NB4 (cell line): ENCODE results near the gene ASRGL1.
"Not testable (repeated sequence)": the region's sequence is repeated elsewhere in the genome, so short reads cannot be mapped to it uniquely, and the experiment has no call there.

Source experiments
- DNase-seq: peaks from one replicate; pipeline ENCODE4 v3.0.0; 2010; ENCODE audit warnings: low read depth
- H3K4me3 ChIP-seq: one replicate; pipeline ENCODE4 v1.5.1; 2011; ENCODE audit warnings: mild to moderate bottlenecking, low read depth, low read length, moderate library complexity
- MYC ChIP-seq: IDR thresholded peaks from 2 replicates; pipeline ENCODE4 v1.6.1; 2011; ENCODE audit warnings: low read depth, low read length
- POLR2A ChIP-seq: IDR thresholded peaks from 2 replicates; pipeline ENCODE4 v1.6.1; 2011; ENCODE audit warnings: mild to moderate bottlenecking; ENCODE audit not compliant: insufficient read length; ENCODE audit errors: extremely low read depth
- TF ChIP-seq, protein P1 (sequence below): IDR thresholded peaks from 2 replicates; pipeline ENCODE4 v1.6.1; 2011; ENCODE audit warnings: low read depth, low read length
- TF ChIP-seq, protein P2 (sequence below): IDR thresholded peaks from one replicate; pipeline ENCODE4 v1.5.1; 2012; ENCODE audit warnings: low read depth, low read length

Gene ASRGL1

DNA sequence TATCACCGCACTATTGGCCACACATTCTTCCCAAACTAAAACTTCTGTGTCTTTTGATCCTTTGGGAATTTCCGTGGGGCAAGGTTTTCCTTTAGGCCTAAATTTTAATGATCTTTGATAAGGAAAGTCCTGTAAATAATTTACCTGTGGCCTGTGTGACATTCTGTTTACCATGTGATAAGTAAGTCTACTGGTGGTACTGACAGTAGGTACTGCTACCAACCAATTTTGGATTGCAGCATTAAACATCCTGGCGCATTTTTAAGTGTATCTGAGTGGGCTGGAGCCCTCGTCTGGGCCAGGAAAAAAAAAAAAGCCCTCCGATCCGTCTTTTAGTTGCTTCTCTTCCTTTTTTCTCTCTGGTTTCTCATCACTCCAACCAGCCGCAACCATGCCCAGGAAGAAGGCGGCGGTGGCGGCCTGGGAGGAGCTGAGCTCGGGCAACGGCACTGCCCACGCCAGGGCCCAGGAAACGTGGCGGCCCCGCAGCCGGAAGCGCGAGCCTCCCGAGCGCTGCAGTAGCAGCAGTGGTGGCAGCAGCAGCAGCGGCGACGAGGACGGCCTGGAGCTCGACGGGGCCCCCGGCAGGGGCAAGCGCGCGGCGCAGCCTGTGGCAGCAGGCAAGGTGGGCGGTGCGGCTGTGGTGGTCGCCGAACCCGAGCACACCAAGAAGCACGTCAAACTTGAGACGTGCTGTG is 33.6 kb downstream of the ASRGL1 start:
- no peak for DNase-seq
- no peak overlapping the region for H3K4me3 ChIP-seq

GRCh38 chr11:62372871-62373270 is 35.6 kb downstream of the ASRGL1 start:
- no peak for DNase-seq
- no peak overlapping the region for H3K4me3 ChIP-seq

More for the DNA sequence above, 33.6 kb downstream of the ASRGL1 start:
- TF ChIP-seq POLR2A (no peak), MYC (no peak)
- TF ChIP-seq, protein P1, sequence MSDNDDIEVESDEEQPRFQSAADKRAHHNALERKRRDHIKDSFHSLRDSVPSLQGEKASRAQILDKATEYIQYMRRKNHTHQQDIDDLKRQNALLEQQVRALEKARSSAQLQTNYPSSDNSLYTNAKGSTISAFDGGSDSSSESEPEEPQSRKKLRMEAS = no peak
- TF ChIP-seq, protein P2, sequence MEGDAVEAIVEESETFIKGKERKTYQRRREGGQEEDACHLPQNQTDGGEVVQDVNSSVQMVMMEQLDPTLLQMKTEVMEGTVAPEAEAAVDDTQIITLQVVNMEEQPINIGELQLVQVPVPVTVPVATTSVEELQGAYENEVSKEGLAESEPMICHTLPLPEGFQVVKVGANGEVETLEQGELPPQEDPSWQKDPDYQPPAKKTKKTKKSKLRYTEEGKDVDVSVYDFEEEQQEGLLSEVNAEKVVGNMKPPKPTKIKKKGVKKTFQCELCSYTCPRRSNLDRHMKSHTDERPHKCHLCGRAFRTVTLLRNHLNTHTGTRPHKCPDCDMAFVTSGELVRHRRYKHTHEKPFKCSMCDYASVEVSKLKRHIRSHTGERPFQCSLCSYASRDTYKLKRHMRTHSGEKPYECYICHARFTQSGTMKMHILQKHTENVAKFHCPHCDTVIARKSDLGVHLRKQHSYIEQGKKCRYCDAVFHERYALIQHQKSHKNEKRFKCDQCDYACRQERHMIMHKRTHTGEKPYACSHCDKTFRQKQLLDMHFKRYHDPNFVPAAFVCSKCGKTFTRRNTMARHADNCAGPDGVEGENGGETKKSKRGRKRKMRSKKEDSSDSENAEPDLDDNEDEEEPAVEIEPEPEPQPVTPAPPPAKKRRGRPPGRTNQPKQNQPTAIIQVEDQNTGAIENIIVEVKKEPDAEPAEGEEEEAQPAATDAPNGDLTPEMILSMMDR = no peak

DNA sequence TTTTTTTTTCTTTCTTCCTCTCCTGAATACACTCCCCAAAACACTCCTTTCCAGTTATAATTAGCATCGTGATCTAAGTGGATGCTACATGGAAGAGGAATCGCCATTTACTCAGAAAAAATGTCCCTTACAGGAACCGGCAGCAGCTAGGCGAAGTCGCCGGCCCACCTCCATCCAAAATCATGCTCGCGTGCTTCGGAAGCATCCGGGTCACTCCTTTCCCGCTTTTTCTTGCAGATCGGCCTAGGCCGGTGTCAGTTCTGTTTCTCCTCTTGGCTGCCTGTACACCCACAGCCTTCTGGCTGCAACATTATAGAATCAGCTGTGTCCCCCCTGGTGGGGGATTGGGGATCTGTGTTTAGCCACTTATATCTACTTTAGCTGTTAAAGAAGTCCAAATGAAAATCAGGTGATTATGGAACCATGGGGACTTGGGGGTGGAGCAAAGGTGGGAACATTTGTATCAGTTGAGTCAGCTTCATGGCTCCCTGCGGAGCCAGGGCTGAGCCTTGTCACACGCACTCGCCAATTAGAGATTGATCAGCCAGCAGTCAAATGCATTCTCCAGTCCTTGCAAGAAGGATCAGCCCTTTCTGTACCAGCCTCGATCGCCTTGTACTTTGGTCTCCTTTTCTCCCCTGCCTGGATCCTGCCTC is 36.3 kb downstream of the ASRGL1 start:
- TF ChIP-seq POLR2A (no peak), MYC (no peak)
- TF ChIP-seq, protein P1 = no peak
- TF ChIP-seq, protein P2 = no peak
- no peak overlapping the region for H3K4me3 ChIP-seq
- DNase-seq = no peak

More at GRCh38 chr11:62372871-62373270, 35.6 kb downstream of the ASRGL1 start:
- no peak for TF ChIP-seq MYC

DNA sequence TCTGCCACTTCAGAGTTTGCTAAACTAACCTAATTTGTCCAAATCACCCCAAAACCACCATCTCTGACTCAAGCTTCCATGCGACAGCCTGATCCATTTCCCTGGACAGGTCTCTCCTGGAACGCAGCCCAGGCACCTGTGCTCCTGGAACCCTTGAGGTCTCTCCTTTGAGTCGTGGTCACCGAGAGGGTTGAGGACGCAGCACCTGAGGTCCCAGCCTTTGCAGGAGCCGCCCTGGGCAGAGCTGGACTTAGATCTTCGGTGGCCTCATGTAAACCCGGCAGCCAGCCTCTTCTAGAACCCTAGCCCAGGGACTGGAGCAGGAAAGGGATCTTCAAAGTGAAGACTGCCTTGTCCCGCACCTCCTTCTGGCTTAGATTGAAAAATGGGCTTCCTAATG is 37.6 kb downstream of the ASRGL1 start:
- TF ChIP-seq, protein P2 = no peak
- TF ChIP-seq MYC = no peak
- TF ChIP-seq, protein P1 = no peak
- TF ChIP-seq POLR2A = no peak
- no peak for DNase-seq
- H3K4me3 ChIP-seq = no peak overlapping the region

DNA sequence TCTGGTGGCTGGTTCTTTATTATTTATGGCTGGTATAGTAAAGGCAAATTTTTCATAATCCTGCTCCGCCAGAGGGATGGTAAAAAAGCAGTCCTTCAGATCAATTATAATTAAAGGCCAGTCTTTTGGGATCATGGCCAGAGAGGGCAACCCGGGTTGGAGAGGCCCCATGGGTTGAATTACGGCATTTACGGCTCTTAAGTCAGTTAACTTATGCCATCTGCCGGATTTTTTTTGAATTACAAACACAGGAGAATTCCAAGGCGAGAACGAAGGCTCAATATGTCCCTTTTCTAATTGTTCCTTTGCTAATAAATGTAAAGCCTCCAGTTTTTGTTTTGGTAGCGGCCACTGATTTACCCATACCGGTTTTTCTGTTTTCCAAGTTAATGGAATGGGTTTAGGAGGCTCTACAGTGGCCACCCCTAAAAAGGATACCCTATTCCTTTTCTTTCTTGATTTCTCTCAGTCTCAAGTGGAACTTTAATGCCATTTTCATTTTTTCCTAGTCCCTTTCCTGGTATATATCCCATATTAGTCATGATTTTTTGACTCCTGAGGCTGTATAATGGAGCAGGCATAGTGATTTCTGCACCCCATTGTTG is 41.3 kb downstream of the ASRGL1 start:
- TF ChIP-seq, protein P2 = peak; percentile 11
- peak; percentile 70 for DNase-seq
- not testable (repeated sequence) for H3K4me3 ChIP-seq

DNA sequence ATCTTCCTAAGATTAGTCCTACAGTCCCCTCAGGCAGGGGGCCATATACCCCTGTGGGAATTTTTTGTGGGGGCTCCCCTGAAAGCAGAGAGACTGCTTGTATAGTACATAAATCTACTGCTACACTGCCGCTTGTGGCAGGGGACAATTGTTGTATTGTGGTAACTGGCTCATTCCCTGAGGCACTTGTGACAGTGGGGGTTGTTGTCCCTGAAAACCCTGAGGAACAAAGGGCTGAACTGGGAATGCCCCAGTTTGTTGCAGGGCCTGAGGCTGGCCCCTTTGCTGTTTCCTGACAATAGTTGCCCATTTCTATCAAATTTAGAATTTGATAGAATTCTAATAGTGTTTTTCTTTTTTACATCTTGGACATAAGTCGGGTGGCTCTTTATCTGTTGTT is 42.3 kb downstream of the ASRGL1 start:
- not testable (repeated sequence) for H3K4me3 ChIP-seq, DNase-seq

DNA sequence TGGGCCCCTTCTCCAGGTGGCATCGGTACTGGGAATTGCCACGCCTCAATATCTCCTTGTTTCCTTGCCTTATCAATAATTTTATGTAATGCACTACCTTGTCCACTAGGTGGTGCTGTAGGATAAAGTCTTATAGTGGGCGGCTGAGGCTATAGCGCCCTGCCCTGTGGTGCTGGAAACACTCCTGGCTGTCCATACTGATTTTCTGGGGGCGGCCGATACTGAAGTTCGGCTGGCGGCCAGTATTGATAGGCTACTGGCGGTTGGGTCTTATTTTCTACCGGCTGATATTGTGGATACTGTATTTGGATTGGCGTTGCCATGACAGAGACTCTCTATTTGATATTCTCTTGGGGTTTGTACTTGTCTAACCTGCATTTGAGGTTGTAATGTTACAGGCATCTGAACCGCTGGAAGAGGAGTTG is 43.6 kb downstream of the ASRGL1 start:
- TF ChIP-seq, protein P2 = peak; percentile 74
- DNase-seq = peak; percentile 81
- H3K4me3 ChIP-seq = not testable (repeated sequence)
